Stimulated activated CD4-positive, alpha-beta T cell treated with anti-CD3 and anti-CD28 coated beads, TNF-alpha, amount 100 ng/mL, for 1 hour (primary cell): ENCODE measurements around the gene TMEM151B.

Experiments used
- DNase-seq, 3 donors: peaks; one replicate each; pipeline ENCODE4 v3.0.0-alpha.2; 2020; ENCODE audit warnings: low read depth in 3 of 3, low spot score in 1 of 3

The TMEM151B gene

DNA sequence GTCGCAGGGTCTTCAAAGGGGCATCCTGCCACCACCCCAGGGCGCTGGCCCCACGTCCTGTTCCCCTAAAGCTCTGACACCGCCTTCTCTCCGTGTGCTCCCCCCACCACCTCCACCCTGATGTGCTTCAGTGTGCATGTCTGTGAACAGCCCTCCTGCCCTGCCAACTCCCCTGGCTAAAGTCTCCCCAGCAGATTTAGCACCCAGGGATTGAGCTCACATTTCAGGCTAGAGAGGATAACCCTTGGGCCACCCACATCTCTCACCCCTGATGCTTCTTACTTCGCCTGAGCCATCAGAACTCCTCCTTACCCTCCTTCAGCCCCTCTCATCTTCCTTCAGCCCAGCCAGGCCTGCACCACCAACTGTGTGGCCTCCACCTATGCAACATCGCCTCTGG is 7.5 kb downstream of the TMEM151B start:
- no peak for DNase-seq

DNA sequence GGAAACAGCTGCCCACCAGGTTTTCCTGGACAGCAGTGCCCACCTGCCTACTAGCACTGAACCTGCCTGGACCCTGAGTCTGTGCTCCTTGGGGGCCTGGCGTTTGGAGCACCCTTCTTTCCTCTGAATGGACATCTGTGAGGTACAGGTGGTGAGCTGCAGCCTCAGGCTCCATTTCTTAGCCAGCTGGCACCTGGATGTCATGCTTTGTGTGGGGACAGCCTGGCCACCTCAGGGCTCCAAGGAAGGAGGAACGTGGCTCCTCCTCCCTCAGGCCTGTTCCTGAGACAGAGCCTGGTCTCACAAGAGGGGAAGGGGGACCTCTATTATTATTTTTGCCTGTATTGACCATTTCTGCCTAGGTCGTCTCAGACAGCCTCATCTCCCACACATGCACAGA is 8.1 kb downstream of the TMEM151B start:
- DNase-seq = no peak

DNA sequence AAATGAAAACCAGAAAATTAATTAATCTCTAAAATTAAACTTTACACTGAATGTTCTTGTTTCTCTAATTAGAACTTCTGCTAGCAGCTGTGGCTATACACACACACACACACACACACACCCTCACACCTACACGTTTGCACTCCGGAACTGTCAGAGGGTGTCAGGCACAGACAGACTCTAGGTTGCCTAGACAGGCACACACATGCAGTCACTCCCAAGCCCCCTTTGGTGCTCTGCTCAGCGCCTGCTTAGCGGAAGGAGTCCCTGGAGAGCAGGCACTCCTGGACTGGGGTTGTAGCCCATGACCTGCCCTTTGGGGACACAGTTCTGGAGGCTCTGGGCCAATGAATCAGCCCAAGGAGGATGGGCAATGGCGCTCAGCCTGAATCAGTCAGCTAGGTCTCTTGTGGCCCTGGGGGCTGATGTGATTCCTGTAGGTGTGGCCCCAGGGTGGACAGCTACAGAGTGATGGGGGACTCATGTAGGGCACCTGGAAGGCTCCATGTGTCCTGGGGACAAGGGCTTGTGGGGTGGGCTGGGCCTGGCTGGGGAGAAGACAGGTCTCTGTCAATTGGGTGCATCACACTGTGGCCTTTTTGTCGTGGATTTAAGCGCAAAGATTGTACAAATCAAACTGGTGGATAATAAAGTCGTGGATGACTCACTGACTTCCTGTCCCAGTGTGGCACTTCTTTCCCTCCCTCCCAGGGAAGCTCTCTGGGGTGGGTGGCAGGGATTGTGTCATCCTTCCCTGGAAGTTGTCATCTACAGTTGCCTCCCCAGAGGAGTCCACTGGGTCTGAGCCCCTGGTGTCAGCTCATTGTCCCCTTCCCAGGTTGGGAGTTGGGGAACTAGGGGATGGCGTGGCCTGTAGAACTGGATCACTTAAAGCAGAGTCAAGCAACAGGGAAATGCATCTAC is 8.8 kb downstream of the TMEM151B start:
- no peak for DNase-seq

DNA sequence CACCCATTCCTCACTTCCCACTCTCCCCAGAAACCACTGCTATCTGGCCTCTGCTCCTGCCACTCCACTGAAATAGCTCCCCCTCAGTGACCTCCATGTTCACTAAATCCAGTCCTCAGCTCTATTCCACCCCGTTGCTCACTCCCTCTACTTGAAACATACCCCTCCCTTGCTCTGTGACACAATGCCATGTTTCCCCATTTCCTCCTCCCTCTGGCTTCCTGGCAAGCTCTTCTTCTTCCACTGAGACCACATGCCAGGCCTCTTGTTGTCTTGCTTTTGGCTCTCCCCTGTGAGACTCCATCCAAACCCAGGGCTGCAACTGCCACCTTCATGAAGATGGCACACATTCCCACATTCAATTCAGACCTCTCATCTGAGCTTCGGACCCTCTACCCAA is 13.9 kb downstream of the TMEM151B start:
- DNase-seq = no peak

DNA sequence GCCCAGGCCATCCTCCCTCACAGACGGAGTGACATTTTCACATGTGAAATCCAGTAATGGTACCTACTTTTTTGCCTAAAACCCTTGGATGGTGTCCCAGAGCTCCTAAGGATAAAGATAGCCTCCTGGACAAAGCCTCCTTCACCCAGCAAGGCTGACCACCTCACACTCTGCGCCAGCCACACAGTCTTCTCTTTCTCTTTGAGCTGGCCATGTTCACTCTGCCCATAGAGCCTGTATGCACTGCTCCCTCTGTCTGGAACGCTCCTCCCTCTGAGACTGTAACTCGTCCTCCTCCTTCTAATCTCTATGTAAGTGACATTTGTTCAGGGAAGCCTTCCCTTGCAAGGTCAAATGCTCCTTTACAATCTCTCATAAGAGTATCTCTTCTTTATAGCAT is 14.6 kb downstream of the TMEM151B start:
- no peak for DNase-seq

DNA sequence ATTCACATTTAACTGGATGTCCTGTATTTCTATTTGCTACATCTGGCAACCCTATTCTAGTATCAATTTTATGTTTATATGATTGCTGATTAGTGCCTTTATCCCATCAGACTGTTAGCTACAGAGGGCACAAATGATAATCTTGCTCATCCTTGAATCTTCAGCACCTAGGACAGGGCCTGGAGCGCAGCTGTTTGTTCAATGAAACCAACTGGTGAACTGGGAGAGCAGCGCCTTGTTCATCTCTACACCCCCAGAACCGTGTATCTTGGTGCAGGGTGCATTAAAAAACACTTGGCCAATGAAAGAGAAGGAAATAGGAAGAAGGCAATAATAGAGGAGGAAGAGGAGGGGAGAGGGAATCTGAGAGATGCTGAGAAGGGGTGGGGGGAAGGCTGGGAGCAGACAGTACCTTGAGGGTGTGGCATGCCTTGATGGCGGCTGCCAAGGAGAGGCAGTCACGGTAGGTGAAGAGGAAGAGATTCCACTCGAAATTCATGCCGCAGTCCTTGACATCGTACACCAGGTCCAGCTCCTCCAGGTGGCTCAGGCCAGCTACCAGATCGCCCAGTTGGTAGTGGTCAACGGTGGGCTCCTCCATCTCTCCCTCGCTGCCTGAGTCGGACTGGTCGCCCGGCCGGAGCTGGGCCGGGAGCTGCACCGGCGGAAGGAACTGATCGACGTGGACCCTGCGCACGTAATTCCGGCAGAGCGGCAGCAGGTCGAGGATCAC is 15.5 kb downstream of the TMEM151B start:
- no peak for DNase-seq

DNA sequence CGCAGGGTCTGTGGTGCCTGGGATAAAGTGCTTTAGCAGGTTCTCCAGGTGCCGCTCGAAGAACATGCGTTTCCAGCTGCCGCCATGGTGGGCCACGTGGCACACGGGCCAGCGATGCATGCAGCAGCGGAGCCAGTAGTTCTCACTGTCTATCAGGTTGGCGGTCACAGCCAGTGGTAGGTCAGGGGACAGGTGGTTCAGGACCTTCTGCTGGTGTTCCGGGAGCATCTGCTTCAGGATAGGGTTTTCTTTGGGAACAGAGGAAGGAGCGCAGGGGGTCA is 16.0 kb downstream of the TMEM151B start:
- no peak for DNase-seq

DNA sequence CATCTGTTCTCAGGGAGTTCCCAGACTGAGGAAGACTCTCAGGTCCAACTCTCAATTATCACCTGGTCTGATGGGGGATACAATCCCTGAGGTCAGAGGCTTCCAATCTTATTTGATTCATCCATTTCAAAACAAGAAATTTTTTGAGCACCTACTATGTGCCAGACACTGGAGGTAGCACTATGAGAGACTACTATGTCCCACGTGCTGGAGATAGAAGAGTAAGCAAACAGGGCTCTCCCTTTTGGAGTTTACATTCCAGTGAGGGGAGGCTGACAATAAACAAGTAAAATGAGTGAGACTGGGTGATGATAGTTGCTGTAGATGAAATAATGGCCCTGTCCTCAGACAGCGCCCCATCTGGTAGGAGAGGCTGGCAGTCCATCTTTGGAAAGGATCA is 16.5 kb downstream of the TMEM151B start:
- DNase-seq = no peak

DNA sequence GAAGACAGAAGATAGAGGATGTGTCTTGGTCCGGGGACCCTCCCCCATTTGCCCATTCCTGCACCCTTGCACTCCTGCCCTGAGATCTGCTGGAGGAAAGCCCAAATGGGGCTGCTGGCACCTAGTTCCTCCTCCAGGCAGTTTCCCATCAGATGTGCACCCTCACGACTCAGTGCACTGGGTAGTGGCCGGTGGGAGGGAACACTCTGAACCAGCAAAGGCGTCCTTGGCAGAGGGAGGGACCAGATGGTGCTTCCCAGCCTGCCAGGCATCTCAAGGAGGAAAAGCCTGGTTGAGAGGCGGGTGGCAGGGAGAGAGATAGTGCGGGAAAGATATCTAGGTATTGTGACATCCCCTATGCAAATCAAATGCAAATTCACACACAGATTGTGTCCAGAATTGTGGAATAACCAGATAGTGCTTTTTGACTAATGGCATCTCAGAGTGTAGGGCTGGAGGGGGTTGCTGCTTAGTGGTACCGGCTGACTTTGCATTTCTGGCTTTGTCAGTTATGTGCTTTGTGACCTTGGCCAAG is 19.5 kb downstream of the TMEM151B start:
- DNase-seq = no peak

DNA sequence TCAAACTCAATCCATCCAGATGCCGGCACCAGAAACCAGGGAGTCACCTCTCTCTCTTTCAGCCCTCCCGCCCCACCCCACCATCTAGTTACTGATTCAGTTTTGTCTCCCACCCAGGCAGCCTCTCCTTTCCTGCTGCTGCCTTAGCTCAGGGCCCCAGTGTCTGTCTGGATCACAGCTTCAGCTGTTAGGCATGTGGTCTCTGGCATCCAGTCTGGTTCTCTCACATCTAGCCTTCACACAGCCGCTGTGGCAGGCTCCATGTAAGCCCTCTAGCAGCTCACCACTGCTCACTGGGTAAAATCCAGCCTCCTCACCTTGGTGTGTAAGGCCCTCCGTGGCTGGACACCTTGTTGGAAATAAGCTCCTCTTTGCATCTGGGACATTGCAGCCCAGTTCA is 21.6 kb downstream of the TMEM151B start:
- no peak for DNase-seq

DNA sequence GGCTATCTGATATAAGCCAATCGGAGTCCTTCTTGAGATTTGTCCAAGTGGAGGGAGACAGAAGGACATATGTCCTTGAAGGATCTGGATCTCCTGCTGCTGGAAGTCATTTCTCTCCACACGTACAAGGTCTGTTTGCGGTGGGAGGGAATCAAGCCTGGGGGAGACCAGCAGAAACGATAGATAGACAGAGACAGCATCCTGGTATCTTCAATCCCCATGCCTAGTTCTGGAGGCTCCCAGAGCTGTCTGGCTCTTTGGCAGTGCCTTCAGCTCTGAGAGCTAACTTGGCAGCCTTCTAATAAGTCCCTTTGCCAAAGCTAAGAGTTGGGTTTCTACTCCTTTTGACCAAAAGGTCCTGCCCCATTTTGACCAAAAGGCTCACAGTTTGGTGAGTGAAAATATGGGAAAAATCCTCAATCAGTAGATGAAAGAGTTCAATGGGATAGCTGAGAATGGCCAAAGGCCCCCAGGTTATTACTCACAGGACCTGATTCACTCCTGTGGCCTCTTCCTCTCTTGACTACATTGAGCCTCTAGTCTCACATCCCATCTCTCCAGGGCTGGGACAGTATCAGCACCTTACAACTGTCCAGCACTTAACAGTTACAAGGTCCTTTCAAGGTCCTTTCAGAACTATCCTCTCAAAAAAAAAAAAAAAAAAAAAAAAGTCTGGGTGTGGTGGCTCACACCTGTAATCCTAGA is 22.6 kb downstream of the TMEM151B start:
- DNase-seq = no peak

DNA sequence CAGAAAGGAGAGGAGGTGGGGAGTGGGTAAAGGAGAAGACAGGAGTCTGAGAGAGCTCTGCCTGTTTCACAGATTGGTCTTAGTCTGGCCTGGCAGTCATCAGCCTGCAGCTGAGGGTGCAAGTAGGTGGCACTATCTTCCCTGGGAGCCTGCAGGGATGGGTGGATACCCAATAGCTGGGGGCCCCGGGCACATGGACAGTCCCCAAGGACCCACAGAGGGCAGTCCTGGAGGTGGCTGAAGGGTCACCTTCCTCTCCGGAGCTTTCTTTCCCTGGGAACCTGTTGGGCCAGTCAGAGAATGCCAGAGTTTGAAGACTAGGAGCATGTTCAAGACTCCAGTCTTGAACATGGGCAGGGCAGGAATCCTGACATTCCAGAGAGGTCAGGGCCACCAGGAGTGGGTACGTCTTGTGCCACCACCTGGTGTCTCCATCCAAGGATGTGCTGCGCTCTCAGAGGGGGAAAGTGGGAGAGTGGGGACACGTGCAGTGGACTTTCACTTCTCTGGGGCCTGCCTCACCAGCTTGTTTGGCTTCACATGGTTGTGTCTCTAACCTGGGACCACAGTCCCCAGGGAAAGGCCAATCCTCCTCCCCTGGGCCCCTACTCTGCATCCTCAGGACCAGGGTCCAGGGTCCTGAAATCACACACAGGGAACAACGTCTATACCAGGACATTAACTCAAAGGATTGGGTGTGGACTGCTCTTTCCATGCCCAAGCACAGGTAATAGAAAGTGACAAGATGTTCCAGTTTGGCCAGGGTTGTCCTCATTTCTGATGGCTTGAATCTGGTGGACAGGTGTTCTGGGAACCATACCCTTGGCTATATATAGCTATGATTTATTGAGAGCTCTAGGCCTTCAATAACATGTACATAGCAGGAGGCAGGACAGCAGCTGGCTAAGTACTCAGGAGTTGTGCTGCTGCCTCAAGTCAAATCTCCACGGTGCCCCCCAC is 24.9 kb downstream of the TMEM151B start:
- no peak for DNase-seq

DNA sequence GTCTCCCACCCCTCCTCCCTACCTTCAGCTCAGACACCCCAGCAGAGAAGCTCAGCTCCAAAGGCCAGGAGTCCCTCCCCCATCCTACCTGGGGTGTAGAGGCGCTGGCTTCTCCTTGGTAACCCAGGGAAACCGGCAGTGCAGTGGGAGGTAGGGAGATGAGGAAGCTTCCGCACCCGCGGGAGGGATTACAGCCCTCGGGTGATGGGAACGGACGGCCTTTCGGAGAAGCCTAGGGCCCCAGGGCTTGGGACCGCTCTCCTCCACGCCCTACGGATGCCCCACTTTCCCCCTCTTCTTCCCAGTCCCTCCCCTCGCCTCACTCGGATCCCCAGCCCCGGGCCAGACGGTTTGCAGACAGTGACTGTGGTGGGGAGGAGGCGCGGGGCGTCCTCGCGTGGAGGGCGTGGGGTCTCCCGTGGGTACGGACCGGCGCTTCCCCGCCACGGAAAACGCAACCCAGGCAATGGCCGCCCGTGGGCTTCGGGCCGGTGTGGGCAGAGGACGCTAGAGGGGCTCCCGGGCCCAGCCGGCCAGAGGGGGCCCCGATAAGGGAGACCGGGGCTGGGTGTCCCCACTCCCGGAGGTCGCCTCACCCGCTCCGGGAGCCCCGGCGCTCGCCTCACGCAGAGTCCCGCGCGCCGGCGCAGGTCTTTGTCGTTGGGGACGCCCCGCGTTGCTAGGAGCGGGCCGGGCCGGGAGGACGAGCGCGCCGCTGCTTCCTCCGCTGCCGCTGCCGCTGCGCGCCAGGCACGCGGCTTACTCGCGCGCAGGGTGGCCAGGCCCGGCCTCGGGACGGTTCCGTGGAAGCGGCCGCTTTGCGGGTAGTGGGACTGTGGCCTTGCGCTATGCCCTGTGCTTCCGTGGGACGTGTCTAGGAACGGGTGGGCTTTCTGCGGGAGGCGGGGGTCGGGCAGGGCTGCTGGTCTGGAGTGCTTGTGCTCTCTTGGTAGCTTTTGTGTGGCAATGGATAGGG is 27.1 kb downstream of the TMEM151B start:
- DNase-seq = peak in 2 of 3 donors; percentile 12 to 37

DNA sequence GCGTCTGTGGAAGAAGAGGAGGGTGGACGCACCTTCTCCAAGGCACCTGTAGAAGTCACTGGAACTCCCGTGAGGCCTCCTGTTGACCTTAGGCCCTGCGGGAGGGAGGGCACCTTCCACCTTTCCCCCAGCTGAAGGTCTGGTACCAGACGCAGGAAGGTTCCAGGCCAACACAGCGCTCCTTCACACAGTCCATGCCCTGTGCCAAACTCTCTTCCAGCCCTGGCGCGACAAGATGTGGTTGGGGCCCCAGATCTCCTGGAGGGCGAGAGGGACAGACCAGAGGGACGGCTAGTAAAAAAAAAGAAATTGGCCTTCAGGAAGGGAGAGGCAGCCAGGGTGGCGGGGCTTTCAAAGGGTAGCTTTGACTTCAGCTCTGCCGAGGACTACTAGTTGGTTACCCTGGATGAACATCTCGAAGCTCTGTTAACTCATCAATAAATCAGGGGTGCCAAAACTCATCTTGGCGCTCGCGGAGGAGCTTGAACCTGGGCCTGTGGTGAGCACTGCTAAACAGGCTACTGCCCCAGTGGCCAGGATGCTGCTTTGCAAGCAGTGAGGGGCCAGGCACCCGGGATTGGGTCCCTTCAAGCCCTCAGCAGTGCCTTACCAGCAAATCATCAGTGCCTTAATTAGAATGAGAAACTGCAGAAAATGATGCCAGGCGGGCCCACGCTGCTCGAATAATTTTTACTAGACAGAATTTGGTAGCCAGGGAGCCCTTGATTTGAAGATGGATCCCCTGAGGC is 28.0 kb downstream of the TMEM151B start:
- no peak for DNase-seq

DNA sequence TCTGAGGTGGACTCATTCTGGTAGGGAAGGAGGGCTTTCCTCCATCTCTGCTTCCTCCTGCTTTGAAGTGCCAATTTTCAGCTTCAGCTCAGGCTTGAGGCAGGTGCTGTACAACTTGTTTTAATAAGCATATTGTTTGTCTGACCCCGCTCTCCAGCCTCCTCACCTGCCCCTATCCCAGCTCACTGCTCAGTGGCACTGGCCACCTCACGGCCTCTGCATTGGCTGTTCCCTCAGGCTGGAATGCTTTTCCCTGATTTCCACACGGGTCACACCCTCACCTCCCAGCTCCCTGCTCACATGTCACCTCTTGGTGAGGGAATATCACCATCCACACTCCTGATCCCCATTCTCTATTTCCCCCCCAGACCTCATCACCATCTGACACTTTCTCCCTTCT is 28.6 kb downstream of the TMEM151B start:
- DNase-seq = no peak

DNA sequence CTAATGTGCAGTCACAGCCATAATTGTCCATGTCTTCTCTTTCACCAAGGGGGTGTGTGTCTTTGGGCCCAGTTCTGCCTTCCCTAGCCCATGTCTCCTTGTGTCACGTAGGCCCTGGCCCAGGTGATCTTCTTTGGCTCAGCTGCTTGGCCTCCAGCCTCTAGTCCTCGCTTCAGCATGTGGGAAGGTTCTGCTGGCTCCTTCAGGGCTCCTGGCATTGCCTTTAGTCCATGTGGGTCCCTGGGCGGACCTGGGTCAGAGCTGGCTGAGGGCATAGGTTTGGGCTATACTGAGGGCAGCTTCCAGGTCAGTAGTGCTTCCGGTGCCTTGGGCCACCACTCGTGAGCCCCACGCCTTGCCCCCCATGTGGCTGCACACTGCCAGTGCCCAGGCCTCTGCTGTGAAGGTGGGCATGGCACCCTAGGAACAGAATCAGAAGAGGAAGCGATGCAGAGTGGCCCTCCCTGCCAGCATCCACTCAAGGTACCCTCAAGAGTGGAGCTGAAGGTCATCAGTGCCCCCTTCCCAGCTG is 30.1 kb downstream of the TMEM151B start:
- no peak for DNase-seq

DNA sequence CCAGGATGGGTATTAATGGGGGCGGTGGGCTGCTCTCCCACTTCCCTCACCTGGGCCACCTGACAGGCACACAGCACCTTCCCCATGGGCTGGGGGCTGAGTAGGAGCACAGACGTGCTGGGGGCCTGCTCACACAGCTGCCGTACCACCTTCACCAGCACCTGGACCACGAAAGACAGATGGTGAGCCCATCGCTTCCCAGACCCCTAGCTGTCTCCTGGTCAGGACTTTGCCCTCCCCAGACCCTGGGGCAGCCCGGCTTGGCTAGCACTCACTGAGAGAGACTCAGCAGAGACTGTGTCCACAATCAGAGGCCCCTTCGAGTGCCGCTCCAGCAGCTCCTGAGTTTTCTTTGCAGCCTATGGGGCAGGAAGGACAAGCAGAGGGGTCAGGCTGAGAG is 30.9 kb downstream of the TMEM151B start:
- no peak for DNase-seq

DNA sequence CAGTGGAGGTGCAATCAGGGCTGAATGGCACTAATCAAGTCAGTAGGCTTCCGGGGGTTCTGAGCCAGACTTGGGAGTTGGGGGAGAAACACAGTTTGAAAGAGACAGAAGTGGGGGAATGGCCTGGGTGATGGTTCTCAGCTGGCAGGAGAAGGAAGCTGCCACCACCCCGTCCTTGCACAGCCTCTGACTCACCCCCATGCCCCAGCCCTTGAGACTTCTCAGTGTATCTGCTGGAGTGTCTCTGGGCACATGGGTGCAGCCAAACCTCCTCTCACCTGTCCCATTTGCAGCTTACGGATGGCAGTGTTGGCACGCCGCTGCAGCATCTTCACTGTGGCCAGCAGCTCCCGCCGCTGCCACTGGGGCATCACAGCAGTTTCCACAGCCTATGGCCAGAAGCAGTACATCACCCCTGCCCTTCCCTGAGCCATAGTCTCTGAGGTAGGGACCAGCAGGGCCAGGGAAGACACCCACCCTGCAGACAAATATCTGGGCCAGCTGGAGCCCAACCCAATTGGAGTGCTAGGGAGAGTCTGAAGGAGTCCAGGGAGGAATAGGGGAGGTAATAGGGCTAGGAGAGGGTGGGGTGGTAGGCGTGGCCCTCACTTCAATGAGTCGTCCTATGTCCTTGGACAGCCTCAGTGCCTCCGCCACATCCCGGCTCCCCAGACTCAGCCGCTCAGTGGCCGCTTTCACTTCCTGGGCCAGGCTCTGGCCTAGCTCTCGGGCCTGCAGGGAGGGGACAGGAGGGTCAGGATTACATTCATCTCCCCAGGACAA is 31.7 kb downstream of the TMEM151B start:
- DNase-seq = no peak
